CD14-positive monocyte (primary cell): ENCODE results near the gene CACNA1B. TPM values are rescaled to one million over a fixed set of nuclear protein-coding genes. Genes with fewer than 3 reads are reported as not detected.
A peak's percentile ranks its signal among the peaks of the same experiment; 100 is the strongest.
"Not testable (repeated sequence)": the region's sequence is repeated elsewhere in the genome, so short reads cannot be mapped to it uniquely, and the experiment has no call there.

ENCODE experiments used
- DNase-seq, 3 donors: peaks; one replicate each; pipeline ENCODE4 v3.0.0-alpha.2; 2011 to 2022
- H2AFZ ChIP-seq: 2 replicates; pipeline ENCODE4 v1.6.0; 2012; ENCODE audit warnings: mild to moderate bottlenecking, low read depth, low read length, inconsistent platforms; ENCODE audit not compliant: insufficient read depth, poor library complexity, severe bottlenecking
- H3K27ac ChIP-seq, 2 donors: 1 replicate in 1 of 2; 2 replicates in 1 of 2; pipeline ENCODE4 v1.5.1; 2012 to 2013; ENCODE audit warnings: low read length in 2 of 2, control low read depth in 1 of 2, inconsistent platforms in 1 of 2, low read depth in 1 of 2, mild to moderate bottlenecking in 1 of 2
- H3K27me3 ChIP-seq, 2 donors: one replicate each; pipeline versions ENCODE4 v1.6.0 to v1.6.1; 2011 to 2013; ENCODE audit warnings: low read length in 2 of 2; ENCODE audit not compliant: control insufficient read depth in 2 of 2, insufficient read depth in 2 of 2
- H3K36me3 ChIP-seq, 2 donors: replicated peaks in 1 of 2; 1 replicate in 1 of 2; 2 replicates in 1 of 2; pipeline versions ENCODE4 v1.5.1 to v1.6.1; 2012 to 2013; ENCODE audit warnings: low read length in 2 of 2, control low read depth in 1 of 2, inconsistent platforms in 1 of 2, mild to moderate bottlenecking in 1 of 2; ENCODE audit not compliant: insufficient read depth in 2 of 2, control insufficient read depth in 1 of 2
- H3K4me1 ChIP-seq, 2 donors: 1 replicate in 1 of 2; 2 replicates in 1 of 2; pipeline versions ENCODE4 v1.5.1 to v1.6.1; 2012 to 2013; ENCODE audit warnings: low read length in 2 of 2, control low read depth in 1 of 2, inconsistent platforms in 1 of 2, mild to moderate bottlenecking in 1 of 2, moderate library complexity in 1 of 2; ENCODE audit not compliant: insufficient read depth in 2 of 2, control insufficient read depth in 1 of 2
- H3K4me2 ChIP-seq: replicated peaks from 2 replicates; pipeline ENCODE3; 2012; ENCODE audit warnings: low read length, moderate library complexity, mild to moderate bottlenecking; ENCODE audit not compliant: poor library complexity, severe bottlenecking; ENCODE audit errors: extremely low read depth
- H3K4me3 ChIP-seq, 3 experiments: fragments of 200-600 bp in 1 of 3; sonication (generic) in 1 of 3; replicated peaks in 1 of 3; 1 replicate in 2 of 3; 2 replicates in 1 of 3; pipeline ENCODE4 v1.5.1; 2011 to 2013; ENCODE audit warnings: low read length in 3 of 3, mild to moderate bottlenecking in 3 of 3, control low read depth in 2 of 3, low read depth in 2 of 3, inconsistent platforms in 1 of 3, moderate library complexity in 1 of 3
- H3K79me2 ChIP-seq: 2 replicates; pipeline ENCODE4 v1.6.0; 2012; ENCODE audit warnings: mild to moderate bottlenecking, control low read depth, inconsistent platforms, low read length, moderate library complexity; ENCODE audit not compliant: insufficient read depth
- H3K9ac ChIP-seq: 2 replicates; pipeline ENCODE4 v1.6.0; 2017; ENCODE audit warnings: low read length, mild to moderate bottlenecking; ENCODE audit not compliant: insufficient read depth, poor library complexity, severe bottlenecking
- H3K9me3 ChIP-seq, 2 donors: replicated peaks in 1 of 2; 1 replicate in 1 of 2; 2 replicates in 1 of 2; pipeline versions ENCODE4 v1.5.1 to v1.6.1; 2012 to 2013; ENCODE audit warnings: low read length in 2 of 2, control low read depth in 1 of 2; ENCODE audit not compliant: control insufficient read depth in 1 of 2, insufficient read depth in 1 of 2
- H4K20me1 ChIP-seq: 2 replicates; pipeline ENCODE4 v1.6.0; 2012; ENCODE audit warnings: mild to moderate bottlenecking, low read length, control low read depth, moderate library complexity; ENCODE audit not compliant: insufficient read depth
- H3K27ac Mint-ChIP-seq, 7 donors: one replicate each; pipeline ENCODE4 v1.8.0; 2020; ENCODE audit warnings: mild to moderate bottlenecking in 7 of 7, mixed read lengths in 7 of 7, moderate library complexity in 6 of 7, inconsistent platforms in 2 of 7
- H3K27me3 Mint-ChIP-seq, 3 donors: one replicate each; pipeline ENCODE4 v1.8.0; 2021 to 2022; ENCODE audit warnings: low read depth in 3 of 3, mild to moderate bottlenecking in 3 of 3, mixed read lengths in 3 of 3, moderate library complexity in 3 of 3, inconsistent platforms in 1 of 3
- H3K36me3 Mint-ChIP-seq, 2 donors: one replicate each; pipeline ENCODE4 v1.8.0; 2020; ENCODE audit warnings: mixed read lengths in 2 of 2, inconsistent platforms in 1 of 2, mild to moderate bottlenecking in 1 of 2
- H3K4me1 Mint-ChIP-seq: one replicate; pipeline ENCODE4 v1.8.0; 2020; ENCODE audit warnings: mild to moderate bottlenecking, mixed read lengths
- H3K4me3 Mint-ChIP-seq, 2 donors: one replicate each; pipeline ENCODE4 v1.8.0; 2020; ENCODE audit warnings: mild to moderate bottlenecking in 2 of 2, mixed read lengths in 2 of 2, moderate library complexity in 1 of 2
- H3K9me3 Mint-ChIP-seq, 7 donors: one replicate each; pipeline ENCODE4 v1.8.0; 2020 to 2022; ENCODE audit warnings: mixed read lengths in 7 of 7, mild to moderate bottlenecking in 6 of 7, moderate library complexity in 6 of 7, inconsistent platforms in 2 of 7
- WGBS: methylation state at CpG from one replicate; pipeline ENCODE4 v1.1.5; 2013; ENCODE audit warnings: missing lambda C conversion rate; ENCODE audit not compliant: insufficient coverage; 5-methylcytosine and 5-hydroxymethylcytosine counted together
- intact Hi-C, 2 donors: fragments of 100-400 bp; cut with micrococcal nuclease; formaldehyde crosslinking; loops; one replicate each; pipeline versions ENCODE4 v1.15.0 to v1.15.1; 2023
- polyA plus RNA-seq, 3 donors: library from polyadenylated mRNA; depleted of rRNA in 1 of 3; unstranded in 2 of 3; stranded (reverse) in 1 of 3; fragments of 300-500 nt in 2 of 3; fragments of >200 nt in 1 of 3; fragmentation: Illumina TruSeq in 2 of 3; gene quantifications; 1 replicate in 2 of 3; 2 replicates in 1 of 3; pipeline ENCODE4 v1.2.3, GENCODE V29; 2012 to 2021
- TF ChIP-seq, protein P1 (sequence below): fragments of 200-600 bp; IDR thresholded peaks from one replicate; pipeline ENCODE4 v1.8.0; 2022; ENCODE audit warnings: antibody characterized with exemption, mild to moderate bottlenecking

CACNA1B gene
- polyA plus RNA-seq, 3 donors, result not detected

- intact Hi-C loops, result no loop called here
- TF ChIP-seq, protein P1, sequence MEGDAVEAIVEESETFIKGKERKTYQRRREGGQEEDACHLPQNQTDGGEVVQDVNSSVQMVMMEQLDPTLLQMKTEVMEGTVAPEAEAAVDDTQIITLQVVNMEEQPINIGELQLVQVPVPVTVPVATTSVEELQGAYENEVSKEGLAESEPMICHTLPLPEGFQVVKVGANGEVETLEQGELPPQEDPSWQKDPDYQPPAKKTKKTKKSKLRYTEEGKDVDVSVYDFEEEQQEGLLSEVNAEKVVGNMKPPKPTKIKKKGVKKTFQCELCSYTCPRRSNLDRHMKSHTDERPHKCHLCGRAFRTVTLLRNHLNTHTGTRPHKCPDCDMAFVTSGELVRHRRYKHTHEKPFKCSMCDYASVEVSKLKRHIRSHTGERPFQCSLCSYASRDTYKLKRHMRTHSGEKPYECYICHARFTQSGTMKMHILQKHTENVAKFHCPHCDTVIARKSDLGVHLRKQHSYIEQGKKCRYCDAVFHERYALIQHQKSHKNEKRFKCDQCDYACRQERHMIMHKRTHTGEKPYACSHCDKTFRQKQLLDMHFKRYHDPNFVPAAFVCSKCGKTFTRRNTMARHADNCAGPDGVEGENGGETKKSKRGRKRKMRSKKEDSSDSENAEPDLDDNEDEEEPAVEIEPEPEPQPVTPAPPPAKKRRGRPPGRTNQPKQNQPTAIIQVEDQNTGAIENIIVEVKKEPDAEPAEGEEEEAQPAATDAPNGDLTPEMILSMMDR, result no peak
- Histone ChIP-seq H2AFZ (no peak overlapping the region), H3K4me1 (no peaks in the 10 kb centered on the region), H3K9me3 (no peaks in the 10 kb centered on the region), H3K27ac (no peak overlapping the region), H3K36me3 (no peaks in the 10 kb centered on the region), H3K27me3 (no peaks in the 10 kb centered on the region), H4K20me1 (no peaks in the 10 kb centered on the region), H3K4me3 (no peak overlapping the region), H3K9ac (no peak overlapping the region), H3K79me2 (no peaks in the 10 kb centered on the region), H3K4me2 (no peak overlapping the region)
- 88% methylated on average over 7 of the region's 7 CpGs for WGBS
- peak overlapping the region in 1 of 7 donors; percentile 58 for H3K27ac Mint-ChIP-seq
- H3K4me1 Mint-ChIP-seq, result peaks cover 3% of the 10 kb centered on the region
- peaks cover 3 to 6% (median 4%) of the 10 kb centered on the region in 3 donors for H3K27me3 Mint-ChIP-seq
- no peaks in the 10 kb centered on the region for H3K36me3 Mint-ChIP-seq
- peaks cover 0 to 12% (median 2%) of the 10 kb centered on the region in 7 donors for H3K9me3 Mint-ChIP-seq
- H3K4me3 Mint-ChIP-seq, result no peak overlapping the region
- no peak for DNase-seq
These were observed 245.5 kb downstream of the CACNA1B start for GRCh38 chr9:138123086-138123485.

GRCh38 chr9:138126090-138126857 is 248.7 kb downstream of the CACNA1B start:
- H2AFZ ChIP-seq, H3K36me3 ChIP-seq, H3K4me2 ChIP-seq, H3K27me3 Mint-ChIP-seq, H3K9me3 ChIP-seq, intact Hi-C loops, DNase-seq, H3K79me2 ChIP-seq, H3K27me3 ChIP-seq, H4K20me1 ChIP-seq, H3K27ac Mint-ChIP-seq, H3K4me1 ChIP-seq, H3K36me3 Mint-ChIP-seq, H3K27ac ChIP-seq, H3K4me3 Mint-ChIP-seq, H3K4me1 Mint-ChIP-seq, H3K4me3 ChIP-seq, H3K9ac ChIP-seq: not testable (repeated sequence)
- H3K9me3 Mint-ChIP-seq, result peaks cover 0 to 12% (median 2%) of the 10 kb centered on the region in 7 donors
- no CpG with 5 or more reads among the region's 42 CpGs for WGBS
